Measurements from ENCODE around the gene PRAMEF7.
"Not testable (repeated sequence)": the region's sequence is repeated elsewhere in the genome, so short reads cannot be mapped to it uniquely, and the experiment has no call there.

Gene PRAMEF7

GRCh38 chr1:12916310-12916709, at the start of gene PRAMEF7:
PRAMEF7 (plus strand) TSS chr1:12916610; CDS start chr1:12917693, 1,083 bp downstream.
- not testable (repeated sequence) for DNase-seq (ENCODE audit: low spot score in 2 of 2); H3K9me3 Mint-ChIP-seq; H3K4me3 Mint-ChIP-seq; H3K36me3 Mint-ChIP-seq; H3K4me1 Mint-ChIP-seq; ATAC-seq (ENCODE audit: low read depth); H3K27me3 Mint-ChIP-seq; H3K27ac Mint-ChIP-seq

GRCh38 chr1:12878453-12878852, 38.0 kb upstream of the PRAMEF7 start:
- ATAC-seq (ENCODE audit: low read depth); H3K4me3 Mint-ChIP-seq; H3K9me3 Mint-ChIP-seq; H3K27ac Mint-ChIP-seq; H3K27me3 Mint-ChIP-seq; DNase-seq (ENCODE audit: low spot score in 2 of 2); H3K4me1 Mint-ChIP-seq; H3K36me3 Mint-ChIP-seq: not testable (repeated sequence)

GRCh38 chr1:12886101-12886500, 30.3 kb upstream of the PRAMEF7 start, which contains the start of gene PRAMEF4:
PRAMEF4 (minus strand) TSS chr1:12886201; CDS start chr1:12883394, 2,807 bp downstream.
- ATAC-seq (ENCODE audit: low read depth); H3K27ac Mint-ChIP-seq; H3K4me1 Mint-ChIP-seq; H3K9me3 Mint-ChIP-seq; H3K27me3 Mint-ChIP-seq; DNase-seq (ENCODE audit: low spot score in 2 of 2); H3K36me3 Mint-ChIP-seq; H3K4me3 Mint-ChIP-seq: not testable (repeated sequence)

GRCh38 chr1:12898170-12898569, 18.2 kb upstream of the PRAMEF7 start, which contains the start of gene PRAMEF10:
PRAMEF10 (minus strand) TSS chr1:12898270; CDS start chr1:12895847, 2,423 bp downstream.
- not testable (repeated sequence) for H3K27ac Mint-ChIP-seq; H3K27me3 Mint-ChIP-seq; H3K4me3 Mint-ChIP-seq; H3K36me3 Mint-ChIP-seq; DNase-seq (ENCODE audit: low spot score in 2 of 2); H3K4me1 Mint-ChIP-seq; H3K9me3 Mint-ChIP-seq; ATAC-seq (ENCODE audit: low read depth)

GRCh38 chr1:12899186-12899585, 17.2 kb upstream of the PRAMEF7 start:
- DNase-seq (ENCODE audit: low spot score in 2 of 2); H3K36me3 Mint-ChIP-seq; H3K4me3 Mint-ChIP-seq; H3K4me1 Mint-ChIP-seq; ATAC-seq (ENCODE audit: low read depth); H3K27me3 Mint-ChIP-seq; H3K9me3 Mint-ChIP-seq; H3K27ac Mint-ChIP-seq: not testable (repeated sequence)

GRCh38 chr1:12903793-12904572, 12.4 kb upstream of the PRAMEF7 start:
- ATAC-seq (ENCODE audit: low read depth); H3K27me3 Mint-ChIP-seq; H3K27ac Mint-ChIP-seq; H3K4me3 Mint-ChIP-seq; H3K4me1 Mint-ChIP-seq; H3K36me3 Mint-ChIP-seq; DNase-seq (ENCODE audit: low spot score in 2 of 2); H3K9me3 Mint-ChIP-seq: not testable (repeated sequence)

GRCh38 chr1:12921749-12922148, 5.3 kb downstream of the PRAMEF7 start:
- not testable (repeated sequence) for H3K4me3 Mint-ChIP-seq; DNase-seq (ENCODE audit: low spot score in 2 of 2); ATAC-seq (ENCODE audit: low read depth); H3K4me1 Mint-ChIP-seq; H3K36me3 Mint-ChIP-seq; H3K27me3 Mint-ChIP-seq; H3K27ac Mint-ChIP-seq; H3K9me3 Mint-ChIP-seq

- not testable (repeated sequence) for DNase-seq (ENCODE audit: low spot score in 2 of 2); H3K36me3 Mint-ChIP-seq; H3K4me1 Mint-ChIP-seq; ATAC-seq (ENCODE audit: low read depth); H3K27me3 Mint-ChIP-seq; H3K4me3 Mint-ChIP-seq; H3K9me3 Mint-ChIP-seq; H3K27ac Mint-ChIP-seq
These were observed 8.0 kb downstream of the PRAMEF7 start for GRCh38 chr1:12924368-12924767.

GRCh38 chr1:12947480-12947879, 31.1 kb downstream of the PRAMEF7 start, which contains the start of gene PRAMEF6:
PRAMEF6 (minus strand) TSS chr1:12947580; CDS start chr1:12942518, 5,062 bp downstream.
- H3K27me3 Mint-ChIP-seq; H3K9me3 Mint-ChIP-seq; ATAC-seq (ENCODE audit: low read depth); DNase-seq (ENCODE audit: low spot score in 2 of 2); H3K36me3 Mint-ChIP-seq; H3K27ac Mint-ChIP-seq; H3K4me1 Mint-ChIP-seq; H3K4me3 Mint-ChIP-seq: not testable (repeated sequence)
